ENCODE measurements around the gene TMEM132D. TPM values are rescaled to one million over a fixed set of nuclear protein-coding genes. Genes with fewer than 3 reads are reported as not detected.

Gene TMEM132D
- total and polyA plus RNA-seq, 4 donors, result 0.06 to 0.20 (median 0.13) TPM

DNA sequence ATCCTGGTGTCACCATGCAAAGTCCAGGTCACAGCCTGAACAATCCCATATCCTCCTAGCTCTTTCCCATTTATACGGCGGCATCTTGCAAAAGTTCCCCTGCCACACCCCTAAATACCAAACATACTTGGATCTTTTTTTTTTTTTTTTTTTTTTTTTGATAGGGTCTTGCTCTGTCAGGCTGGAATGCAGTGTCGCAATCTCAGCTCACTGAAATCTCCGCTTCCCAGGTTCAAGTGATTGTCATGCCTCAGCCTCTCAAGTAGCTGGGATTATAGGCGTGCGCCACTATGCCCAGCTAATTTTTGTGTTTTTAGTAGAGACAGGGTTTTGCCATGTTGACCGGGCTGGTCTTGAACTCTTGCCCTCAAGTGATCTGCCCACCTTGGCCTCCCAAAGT is 599.3 kb downstream of the TMEM132D start:
- no peaks in the 10 kb centered on the region for H3K27me3 ChIP-seq (ENCODE audit: control insufficient read depth in 3 of 3, insufficient read depth in 3 of 3, low read length in 2 of 3)
- no peak for TF ChIP-seq CTCF (IDR thresholded peaks at IDR 0.05; ENCODE audit: control extremely low read depth, extremely low read depth)
- 68 to 88% methylated on average over 7 of the region's 7 CpGs for WGBS, 2 donors
- ATAC-seq (ENCODE audit: insufficient read depth, low FRiP score), result peak; percentile 36
- H3K36me3 ChIP-seq (ENCODE audit: control insufficient read depth in 4 of 4, insufficient read depth in 4 of 4, low read length in 4 of 4), result no peaks in the 10 kb centered on the region
- no peaks in the 10 kb centered on the region for H3K4me1 ChIP-seq (ENCODE audit: control insufficient read depth in 5 of 5, insufficient read depth in 5 of 5, low read length in 5 of 5)
- peaks cover 0 to 8% (median 0%) of the 10 kb centered on the region in 4 donors for H3K9me3 ChIP-seq (ENCODE audit: control insufficient read depth in 4 of 4, insufficient read depth in 3 of 4, low read length in 3 of 4)
- DNase-seq, result peak in 1 of 3 donors; percentile 3
- no peak overlapping the region for H3K9ac ChIP-seq (ENCODE audit: insufficient read depth in 1 of 2, low read length in 2 of 2)
- no peak overlapping the region for H3K4me3 ChIP-seq
- H3K27ac ChIP-seq (ENCODE audit: low read depth in 1 of 2, low read length in 1 of 2), result no peak overlapping the region

DNA sequence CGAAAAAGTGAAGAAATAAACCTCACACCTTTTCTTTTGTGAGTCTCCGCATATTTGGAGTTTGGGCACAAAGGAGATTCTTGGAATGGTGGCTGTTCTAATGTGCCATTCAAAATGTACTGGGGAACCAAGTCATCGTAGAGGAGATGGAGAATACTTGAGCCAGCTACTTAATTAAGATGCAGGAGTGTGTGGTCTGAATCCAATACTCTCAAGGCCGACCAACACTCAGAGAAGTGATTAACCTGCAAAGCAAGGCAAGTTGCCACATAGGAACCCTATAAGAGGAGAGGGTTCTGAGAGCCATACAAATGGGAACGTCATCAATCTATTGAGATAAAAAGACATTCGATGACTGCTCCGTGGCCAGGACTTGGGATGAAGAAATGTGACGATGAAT is 603.8 kb downstream of the TMEM132D start:
- ATAC-seq (ENCODE audit: insufficient read depth, low FRiP score), result no peak
- no peak overlapping the region for H3K4me3 ChIP-seq
- peaks cover 0 to 11% (median 0%) of the 10 kb centered on the region in 4 donors for H3K9me3 ChIP-seq (ENCODE audit: control insufficient read depth in 4 of 4, insufficient read depth in 3 of 4, low read length in 3 of 4)
- H3K4me1 ChIP-seq (ENCODE audit: control insufficient read depth in 5 of 5, insufficient read depth in 5 of 5, low read length in 5 of 5), result no peaks in the 10 kb centered on the region
- no peak overlapping the region for H3K9ac ChIP-seq (ENCODE audit: insufficient read depth in 1 of 2, low read length in 2 of 2)
- 68 to 85% methylated on average over 8 of the region's 8 CpGs for WGBS, 2 donors
- no peak for TF ChIP-seq CTCF (IDR thresholded peaks at IDR 0.05; ENCODE audit: control extremely low read depth, extremely low read depth)
- no peaks in the 10 kb centered on the region for H3K36me3 ChIP-seq (ENCODE audit: control insufficient read depth in 4 of 4, insufficient read depth in 4 of 4, low read length in 4 of 4)
- no peaks in the 10 kb centered on the region for H3K27me3 ChIP-seq (ENCODE audit: control insufficient read depth in 3 of 3, insufficient read depth in 3 of 3, low read length in 2 of 3)
- no peak overlapping the region for H3K27ac ChIP-seq (ENCODE audit: low read depth in 1 of 2, low read length in 1 of 2)
- DNase-seq, result no peak

DNA sequence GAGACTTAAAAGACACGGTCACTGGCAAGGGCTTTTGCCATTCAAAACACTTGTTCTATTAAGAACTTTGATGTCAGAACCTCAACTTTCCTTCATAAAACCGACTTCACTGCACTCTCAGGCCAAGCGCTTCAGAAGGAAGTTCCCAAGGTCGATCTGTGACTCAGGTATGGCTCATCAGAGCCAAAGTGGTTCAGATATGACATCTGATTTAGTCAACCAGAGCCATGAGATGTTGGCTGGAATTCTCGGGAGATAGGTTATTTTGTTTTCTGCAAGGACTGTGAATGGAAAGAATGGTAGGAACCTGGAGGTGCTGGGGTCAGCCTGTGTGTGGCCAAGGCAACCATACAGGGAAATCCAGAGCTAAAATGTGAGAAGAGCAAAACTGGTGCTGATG is 604.9 kb downstream of the TMEM132D start:
- no peaks in the 10 kb centered on the region for H3K4me1 ChIP-seq (ENCODE audit: control insufficient read depth in 5 of 5, insufficient read depth in 5 of 5, low read length in 5 of 5)
- no peak for ATAC-seq (ENCODE audit: insufficient read depth, low FRiP score)

More for the DNA sequence above, 604.9 kb downstream of the TMEM132D start:
- Histone ChIP-seq H3K9me3 (ENCODE audit: control insufficient read depth in 4 of 4, insufficient read depth in 3 of 4, low read length in 3 of 4) (peaks cover 0 to 9% (median 0%) of the 10 kb centered on the region in 4 donors), H3K4me3 (no peak overlapping the region), H3K36me3 (ENCODE audit: control insufficient read depth in 4 of 4, insufficient read depth in 4 of 4, low read length in 4 of 4) (no peaks in the 10 kb centered on the region), H3K9ac (ENCODE audit: insufficient read depth in 1 of 2, low read length in 2 of 2) (no peak overlapping the region), H3K27me3 (ENCODE audit: control insufficient read depth in 3 of 3, insufficient read depth in 3 of 3, low read length in 2 of 3) (no peaks in the 10 kb centered on the region), H3K27ac (ENCODE audit: low read depth in 1 of 2, low read length in 1 of 2) (no peak overlapping the region)
- no peak for TF ChIP-seq CTCF (IDR thresholded peaks at IDR 0.05; ENCODE audit: control extremely low read depth, extremely low read depth)
- DNase-seq, result no peak
- WGBS, 2 donors, result 89 to 91% methylated on average over 5 of the region's 5 CpGs
